Measurements from ENCODE around the gene CC2D2A. TPM values are rescaled to one million over a fixed set of nuclear protein-coding genes. Genes with fewer than 3 reads are reported as not detected.
"Not testable (repeated sequence)": the region's sequence is repeated elsewhere in the genome, so short reads cannot be mapped to it uniquely, and the experiment has no call there.

Gene CC2D2A
- total RNA-seq, 1 experiment from 2014 or later = 13.0 TPM

- H3K9me2 ChIP-seq (ENCODE audit: insufficient read depth) = no peaks in the 10 kb centered on the region
- ChIA-PET RAD21 (ENCODE audit: low non-redundant PET in 1 of 2, low total read pairs in 2 of 2, uncharacterized antibody in 2 of 2, unreplicated experiment in 2 of 2) (no interaction called here), POLR2A (no interaction called here), CTCF (no interaction called here)
- no peak overlapping the region for H3K4me3 ChIP-seq (replicated peaks in 1 of 2; ENCODE audit: low read depth in 1 of 2, low read length in 2 of 2)
- intact Hi-C loops (cut with micrococcal nuclease) = no loop called here
- TF ChIP-seq YY1 (IDR thresholded peaks at IDR 0.05; ENCODE audit: extremely low read depth, insufficient replicate concordance, low read depth, low read length) = no peak
- TF ChIP-seq ZFX (IDR thresholded peaks at IDR 0.05) = no peak
- TF ChIP-seq ELF1 (IDR thresholded peaks at IDR 0.05; ENCODE audit: borderline replicate concordance, low read depth) = no peak
- TF ChIP-seq CBX3 (IDR thresholded peaks at IDR 0.05; ENCODE audit: low read depth) = no peak
- no peak for TF ChIP-seq EZH2 (IDR thresholded peaks at IDR 0.05)
- TF ChIP-seq ATF3 (IDR thresholded peaks at IDR 0.05) = no peak
- TF ChIP-seq SRF (IDR thresholded peaks at IDR 0.05; ENCODE audit: low read depth) = no peak
- no peaks in the 10 kb centered on the region for H3K9me3 ChIP-seq (ENCODE audit: control insufficient read depth in 1 of 2, insufficient read depth in 1 of 2, low read depth in 1 of 2, low read length in 2 of 2)
- no TSS peak for BruUV-seq (replicated peaks)
- no peaks in the 10 kb centered on the region for H3K79me2 ChIP-seq (ENCODE audit: insufficient read depth, low read length)
- no peak overlapping the region for H3K27ac ChIP-seq (ENCODE audit: low read depth, low read length)
- no peaks in the 10 kb centered on the region for H4K20me1 ChIP-seq (ENCODE audit: insufficient read depth)
- no peaks in the 10 kb centered on the region for H3K36me3 ChIP-seq (ENCODE audit: control insufficient read depth in 1 of 2, insufficient read depth in 2 of 2, low read length in 2 of 2)
- DNase-seq (ENCODE audit: low read depth, low spot score) = no peak
- ATAC-seq = no peak
- no peak overlapping the region for H3K4me2 ChIP-seq (ENCODE audit: low read length)
- H2AFZ ChIP-seq (ENCODE audit: low read depth, low read length, poor library complexity, severe bottlenecking) = no peak overlapping the region
- H3K27me3 ChIP-seq (ENCODE audit: insufficient read depth, low read length) = no peaks in the 10 kb centered on the region
- no peaks in the 10 kb centered on the region for H3K4me1 ChIP-seq (ENCODE audit: control insufficient read depth in 1 of 2, insufficient read depth in 2 of 2, low read length in 2 of 2)
- H3K9ac ChIP-seq (ENCODE audit: low read length) = no peak overlapping the region
These were observed 46.8 kb downstream of the CC2D2A start for GRCh38 chr4:15516494-15516893.

- H3K4me1 ChIP-seq (ENCODE audit: control insufficient read depth in 1 of 2, insufficient read depth in 2 of 2, low read length in 2 of 2); H3K79me2 ChIP-seq (ENCODE audit: insufficient read depth, low read length); H3K27me3 ChIP-seq (ENCODE audit: insufficient read depth, low read length); CTCF ChIA-PET; H3K9me3 ChIP-seq (ENCODE audit: control insufficient read depth in 1 of 2, insufficient read depth in 1 of 2, low read depth in 1 of 2, low read length in 2 of 2); H4K20me1 ChIP-seq (ENCODE audit: insufficient read depth); intact Hi-C loops (cut with micrococcal nuclease); H2AFZ ChIP-seq (ENCODE audit: low read depth, low read length, poor library complexity, severe bottlenecking); H3K4me3 ChIP-seq (replicated peaks in 1 of 2; ENCODE audit: low read depth in 1 of 2, low read length in 2 of 2); H3K36me3 ChIP-seq (ENCODE audit: control insufficient read depth in 1 of 2, insufficient read depth in 2 of 2, low read length in 2 of 2); ATAC-seq; RAD21 ChIA-PET (ENCODE audit: low non-redundant PET in 1 of 2, low total read pairs in 2 of 2, uncharacterized antibody in 2 of 2, unreplicated experiment in 2 of 2); H3K4me2 ChIP-seq (ENCODE audit: low read length); H3K9ac ChIP-seq (ENCODE audit: low read length); H3K27ac ChIP-seq (ENCODE audit: low read depth, low read length); POLR2A ChIA-PET; H3K9me2 ChIP-seq (ENCODE audit: insufficient read depth); DNase-seq (ENCODE audit: low read depth, low spot score); BruUV-seq (replicated peaks): not testable (repeated sequence)
These were observed 48.0 kb downstream of the CC2D2A start for GRCh38 chr4:15517681-15518080.
